ENCODE results near the gene REEP1. TPM values are rescaled to one million over a fixed set of nuclear protein-coding genes. Genes with fewer than 3 reads are reported as not detected.

The REEP1 gene
- total RNA-seq, 1 donor from 2014 or later, result 12.0 TPM

DNA sequence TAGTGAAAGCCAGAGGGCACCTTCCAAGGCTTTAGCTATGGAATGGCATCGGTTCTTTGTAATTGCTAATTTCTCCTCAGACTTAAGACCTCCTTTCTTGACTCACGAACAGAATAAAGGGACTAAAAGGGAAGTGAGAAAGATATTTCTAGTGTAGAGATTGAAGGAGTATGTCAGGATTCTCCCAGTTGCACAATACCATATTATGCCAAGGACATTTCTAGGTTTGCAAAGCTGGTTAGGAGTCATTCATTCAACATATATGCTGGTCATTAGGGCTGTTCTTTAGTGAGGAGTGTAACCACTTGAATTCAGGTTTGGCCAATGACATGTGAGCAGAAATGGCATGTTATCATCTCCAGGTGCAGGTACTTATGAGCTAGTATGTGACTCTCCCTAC lies 7.4 kb downstream of the REEP1 start:
- H3K9me3 Mint-ChIP-seq (ENCODE audit: low read depth), result peaks cover 4% of the 10 kb centered on the region
- peaks cover 31% of the 10 kb centered on the region for H3K27me3 Mint-ChIP-seq
- H3K36me3 Mint-ChIP-seq (ENCODE audit: insufficient read depth), result no peaks in the 10 kb centered on the region
- H3K4me3 Mint-ChIP-seq (ENCODE audit: low read depth), result no peak overlapping the region
- TF ChIP-seq CTCF (IDR thresholded peaks at IDR 0.05; ENCODE audit: unreplicated experiment), result no peak
- no peaks in the 10 kb centered on the region for H3K4me1 Mint-ChIP-seq (ENCODE audit: low read depth)
- no peak for DNase-seq (ENCODE audit: low spot score, unreplicated experiment)
- no peak overlapping the region for H3K27ac Mint-ChIP-seq

- no peak for DNase-seq (ENCODE audit: low spot score, unreplicated experiment)
- Mint-ChIP-seq H3K27ac (no peak overlapping the region), H3K4me1 (ENCODE audit: low read depth) (peaks cover 8% of the 10 kb centered on the region), H3K4me3 (ENCODE audit: low read depth) (no peak overlapping the region), H3K9me3 (ENCODE audit: low read depth) (no peaks in the 10 kb centered on the region), H3K36me3 (ENCODE audit: insufficient read depth) (no peaks in the 10 kb centered on the region), H3K27me3 (peaks cover 4% of the 10 kb centered on the region)
- no peak for TF ChIP-seq CTCF (IDR thresholded peaks at IDR 0.05; ENCODE audit: unreplicated experiment)
These were observed 14.0 kb downstream of the REEP1 start for GRCh38 chr2:86323273-86324021.

- H3K27me3 Mint-ChIP-seq, result peaks cover 4% of the 10 kb centered on the region
- no peak for DNase-seq (ENCODE audit: low spot score, unreplicated experiment)
- peaks cover 8% of the 10 kb centered on the region for H3K4me1 Mint-ChIP-seq (ENCODE audit: low read depth)
- TF ChIP-seq CTCF (IDR thresholded peaks at IDR 0.05; ENCODE audit: unreplicated experiment), result no peak
- H3K9me3 Mint-ChIP-seq (ENCODE audit: low read depth), result no peaks in the 10 kb centered on the region
- H3K4me3 Mint-ChIP-seq (ENCODE audit: low read depth), result no peak overlapping the region
- no peaks in the 10 kb centered on the region for H3K36me3 Mint-ChIP-seq (ENCODE audit: insufficient read depth)
- H3K27ac Mint-ChIP-seq, result no peak overlapping the region
These were observed 17.5 kb downstream of the REEP1 start for GRCh38 chr2:86319700-86320580.

DNA sequence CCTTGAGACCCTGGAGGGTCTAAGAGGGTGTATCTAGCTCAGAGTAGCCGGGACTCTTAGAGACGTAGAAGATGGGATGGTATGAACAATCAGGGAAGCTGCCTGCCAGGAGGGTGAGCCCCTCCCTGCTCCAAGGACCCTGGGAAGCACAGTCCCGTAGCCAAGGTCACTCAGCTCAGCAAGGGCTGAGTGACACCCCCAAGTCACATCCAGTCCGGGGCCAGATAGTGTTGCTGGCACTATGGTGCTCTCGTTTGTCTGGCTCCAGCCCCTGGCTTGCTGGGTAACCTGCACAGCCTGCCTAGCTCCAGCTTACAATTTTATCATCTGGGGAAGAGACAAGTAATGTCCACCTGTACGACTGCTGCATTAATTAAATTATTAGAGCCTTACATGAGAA lies 22.3 kb downstream of the REEP1 start:
- Mint-ChIP-seq H3K9me3 (ENCODE audit: low read depth) (no peaks in the 10 kb centered on the region), H3K4me3 (ENCODE audit: low read depth) (no peak overlapping the region), H3K27me3 (no peaks in the 10 kb centered on the region), H3K36me3 (ENCODE audit: insufficient read depth) (no peaks in the 10 kb centered on the region), H3K27ac (no peak overlapping the region), H3K4me1 (ENCODE audit: low read depth) (peaks cover 5% of the 10 kb centered on the region)
- no peak for DNase-seq (ENCODE audit: low spot score, unreplicated experiment)
- TF ChIP-seq CTCF (IDR thresholded peaks at IDR 0.05; ENCODE audit: unreplicated experiment), result no peak

DNA sequence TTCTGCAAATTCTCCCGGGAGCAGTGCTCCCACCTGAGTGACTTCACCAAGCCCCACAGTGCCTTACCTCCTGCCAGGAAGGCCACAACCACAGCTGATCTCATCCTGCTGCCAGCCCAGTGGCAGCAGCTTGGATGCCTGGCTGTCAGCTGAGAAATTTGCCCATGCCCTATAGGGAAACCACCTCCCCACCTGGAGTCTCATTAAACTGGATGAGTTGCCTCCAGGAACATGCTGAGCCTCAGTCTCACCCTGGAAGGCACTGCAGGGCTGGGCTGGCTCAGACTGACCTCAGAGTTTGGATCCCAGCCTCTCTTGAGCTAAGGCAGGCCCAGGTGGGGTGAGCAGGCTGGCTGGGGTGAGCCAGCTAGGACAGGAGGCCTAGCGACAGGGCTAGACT lies 23.3 kb downstream of the REEP1 start:
- Mint-ChIP-seq H3K27ac (no peak overlapping the region), H3K4me1 (ENCODE audit: low read depth) (no peaks in the 10 kb centered on the region), H3K4me3 (ENCODE audit: low read depth) (no peak overlapping the region), H3K9me3 (ENCODE audit: low read depth) (no peaks in the 10 kb centered on the region), H3K27me3 (peaks cover 3% of the 10 kb centered on the region), H3K36me3 (ENCODE audit: insufficient read depth) (no peaks in the 10 kb centered on the region)
- no peak for TF ChIP-seq CTCF (IDR thresholded peaks at IDR 0.05; ENCODE audit: unreplicated experiment)
- no peak for DNase-seq (ENCODE audit: low spot score, unreplicated experiment)
